ENCODE results near the gene ITGA3. TPM values are rescaled to one million over a fixed set of nuclear protein-coding genes. Genes with fewer than 3 reads are reported as not detected.
A peak's percentile ranks its signal among the peaks of the same experiment; 100 is the strongest.

The ITGA3 gene
- total and polyA plus RNA-seq, 2 of the 13 experiments (the other 11 are each of a cell fraction or from before 2014, with no cell fraction given) = 0.48 to 0.69 TPM

- TF ChIP-seq SOX13 (IDR thresholded peaks at IDR 0.05) (no peak), SOX13 (CRISPR knock-in tag; conservative IDR thresholded peaks at IDR 0.05 in 1 of 2, IDR thresholded peaks at IDR 0.05 in 1 of 2) (peak in 1 of 2 experiments; percentile 4; a peak in 1 of 4 replicates), ZNF280D (CRISPR knock-in tag; IDR thresholded peaks at IDR 0.05) (no peak), ZNF503 (CRISPR knock-in tag; IDR thresholded peaks at IDR 0.05) (no peak), EEA1 (CRISPR knock-in tag; IDR thresholded peaks at IDR 0.05; ENCODE audit: borderline replicate concordance) (0 out of 2 replicates have a peak, but pooled peaks have one; percentile 0), ZBTB25 (CRISPR knock-in tag; IDR thresholded peaks at IDR 0.05) (no peak), ZNF431 (CRISPR knock-in tag; IDR thresholded peaks at IDR 0.05; ENCODE audit: borderline replicate concordance, low read depth) (no peak), DBP (CRISPR knock-in tag; IDR thresholded peaks at IDR 0.05; ENCODE audit: not compliant biosample characterization) (no peak), E2F5 (CRISPR knock-in tag; conservative IDR thresholded peaks at IDR 0.05) (no peak), HMGXB4 (CRISPR knock-in tag; IDR thresholded peaks at IDR 0.05; ENCODE audit: borderline replicate concordance in 1 of 2, low read depth in 1 of 2) (no peak), ZNF451 (CRISPR knock-in tag; IDR thresholded peaks at IDR 0.05) (no peak), ATAD3A (CRISPR knock-in tag; IDR thresholded peaks at IDR 0.05) (no peak), PAWR (CRISPR knock-in tag; IDR thresholded peaks at IDR 0.05; ENCODE audit: borderline replicate concordance) (no peak), AHR (CRISPR knock-in tag; IDR thresholded peaks at IDR 0.05) (no peak), ZNF816 (CRISPR knock-in tag; IDR thresholded peaks at IDR 0.05; ENCODE audit: borderline replicate concordance) (no peak), SMAD9 (CRISPR knock-in tag; IDR thresholded peaks at IDR 0.05) (no peak), KDM5A (IDR thresholded peaks at IDR 0.05; ENCODE audit: borderline replicate concordance, low read length) (no peak), PCBP2 (optimal IDR thresholded peaks at IDR 0.05; ENCODE audit: low read depth, low read length, poor library complexity, severe bottlenecking) (peak; percentile 83)
These were observed 67.9 kb downstream of the ITGA3 start (continued) for GRCh38 chr17:50123649-50124349.
